IMR-90 (cell line): ENCODE measurements around the gene EFHD1. TPM values are rescaled to one million over a fixed set of nuclear protein-coding genes. Genes with fewer than 3 reads are reported as not detected.

Experiments used
- ATAC-seq: fragments of 200-7000 bp; cut with Tn5 transposase; 2 replicates; pipeline ENCODE4 v1.9.1; 2020; ENCODE audit warnings: low read depth, mild to moderate bottlenecking, moderate library complexity
- BruUV-seq: library from RNA; stranded (reverse); fragments of 400-500 nt; replicated peaks from 2 replicates; lab custom pipeline; 2021; lab: Mats Ljungman, UMichigan
- CTCF ChIA-PET: fragments of 300-600 bp; formaldehyde crosslinking; extraction: SDS; loops from one replicate; lab custom pipeline; 2021; ENCODE audit warnings: antibody characterized with exemption; lab: Yijun Ruan, JAX
- POLR2A ChIA-PET: fragments of 300-600 bp; sonication (Branson Sonifier 250); formaldehyde crosslinking; loops from one replicate; lab custom pipeline; 2022; ENCODE audit warnings: antibody characterized with exemption; ENCODE audit not compliant: unreplicated experiment; lab: Charles Lee
- DNase-seq: peaks from one replicate; pipeline ENCODE4 v3.0.0; 2013
- H2AFZ ChIP-seq: replicated peaks from 2 replicates; pipeline ENCODE3; 2013; ENCODE audit warnings: low read length, mild to moderate bottlenecking; ENCODE audit not compliant: poor library complexity
- H2AK5ac ChIP-seq: 2 replicates; pipeline ENCODE4 v1.6.1; 2013; ENCODE audit warnings: low read depth, low read length, inconsistent platforms
- H2AK9ac ChIP-seq: replicated peaks from 2 replicates; pipeline ENCODE3; 2013; ENCODE audit warnings: mild to moderate bottlenecking, low read depth, low read length, moderate library complexity; ENCODE audit not compliant: poor library complexity
- H2BK120ac ChIP-seq: 2 replicates; pipeline ENCODE4 v1.6.1; 2013; ENCODE audit warnings: low read depth, low read length, inconsistent platforms
- H2BK15ac ChIP-seq: 3 replicates; pipeline ENCODE4 v1.6.1; 2013; ENCODE audit warnings: low read depth, low read length, inconsistent platforms
- H2BK20ac ChIP-seq: 2 replicates; pipeline ENCODE4 v1.6.1; 2013; ENCODE audit warnings: low read depth, mild to moderate bottlenecking, inconsistent platforms, low read length, moderate library complexity
- H2BK5ac ChIP-seq: 2 replicates; pipeline ENCODE4 v1.6.1; 2013; ENCODE audit warnings: mild to moderate bottlenecking, low read depth, low read length, inconsistent platforms; ENCODE audit not compliant: poor library complexity, severe bottlenecking
- H3K14ac ChIP-seq: replicated peaks from 2 replicates; pipeline ENCODE4 v1.6.1; 2013; ENCODE audit warnings: low read depth, low read length, inconsistent platforms
- H3K18ac ChIP-seq: 2 replicates; pipeline ENCODE4 v1.6.1; 2013; ENCODE audit warnings: low read depth, low read length, control low read depth
- H3K23ac ChIP-seq: 2 replicates; pipeline ENCODE4 v1.6.1; 2013; ENCODE audit warnings: low read depth, low read length, inconsistent platforms
- H3K27ac ChIP-seq: 2 replicates; pipeline ENCODE4 v1.5.1; 2013; ENCODE audit warnings: mild to moderate bottlenecking, control low read depth, low read length; ENCODE audit not compliant: insufficient read depth
- H3K27me3 ChIP-seq: 2 replicates; pipeline ENCODE4 v1.6.1; 2013; ENCODE audit warnings: low read length; ENCODE audit not compliant: control insufficient read depth, insufficient read depth
- H3K36me3 ChIP-seq: 2 replicates; pipeline ENCODE4 v1.6.1; 2013; ENCODE audit warnings: low read length, mixed read lengths; ENCODE audit not compliant: control insufficient read depth, insufficient read depth
- H3K4ac ChIP-seq: 2 replicates; pipeline ENCODE4 v1.6.1; 2013; ENCODE audit warnings: low read depth, low read length, inconsistent platforms
- H3K4me1 ChIP-seq: 2 replicates; pipeline ENCODE4 v1.6.1; 2013; ENCODE audit warnings: low read length, mixed read lengths; ENCODE audit not compliant: control insufficient read depth, insufficient read depth
- H3K4me2 ChIP-seq: 2 replicates; pipeline ENCODE4 v1.6.1; 2013; ENCODE audit warnings: low read depth, mild to moderate bottlenecking, control low read depth, low read length, moderate library complexity
- H3K4me3 ChIP-seq: 2 replicates; pipeline ENCODE4 v1.5.1; 2013; ENCODE audit warnings: low read depth, mild to moderate bottlenecking, control low read depth, low read length, moderate library complexity; ENCODE audit not compliant: insufficient read depth
- H3K56ac ChIP-seq: 2 replicates; pipeline ENCODE4 v1.6.1; 2013; ENCODE audit warnings: low read length, inconsistent platforms; ENCODE audit not compliant: insufficient read depth; ENCODE audit errors: extremely low read depth
- H3K79me1 ChIP-seq, 2 experiments: 2 replicates each; pipeline ENCODE4 v1.6.1; 2013; ENCODE audit warnings: low read length in 2 of 2, inconsistent platforms in 1 of 2, low read depth in 1 of 2
- H3K9ac ChIP-seq: 2 replicates; pipeline ENCODE4 v1.6.1; 2013; ENCODE audit warnings: low read depth, low read length, control low read depth
- H3K9me1 ChIP-seq: 2 replicates; pipeline ENCODE4 v1.6.1; 2013; ENCODE audit warnings: low read length, inconsistent platforms; ENCODE audit not compliant: insufficient read depth
- H3K9me3 ChIP-seq: 2 replicates; pipeline ENCODE4 v1.6.1; 2013; ENCODE audit warnings: low read length; ENCODE audit not compliant: control insufficient read depth, insufficient read depth
- H4K20me1 ChIP-seq: 2 replicates; pipeline ENCODE4 v1.6.1; 2013; ENCODE audit warnings: low read length, inconsistent platforms; ENCODE audit not compliant: insufficient read depth
- H4K5ac ChIP-seq: 2 replicates; pipeline ENCODE4 v1.6.1; 2013; ENCODE audit warnings: mild to moderate bottlenecking, low read depth, low read length, control low read depth
- H4K8ac ChIP-seq, 2 experiments: 2 replicates each; pipeline ENCODE4 v1.6.1; 2013; ENCODE audit warnings: low read depth in 2 of 2, low read length in 2 of 2, control low read depth in 1 of 2, inconsistent platforms in 1 of 2
- H4K91ac ChIP-seq: 2 replicates; pipeline ENCODE4 v1.6.1; 2013; ENCODE audit warnings: low read depth, low read length, inconsistent platforms; ENCODE audit not compliant: insufficient read depth
- NFE2L2 ChIP-seq: fragments of 150-350 bp; IDR thresholded peaks from 2 replicates; pipeline ENCODE4 v1.6.1; 2016; ENCODE audit warnings: low read depth, mild to moderate bottlenecking, low read length
- SMC3 ChIP-seq: fragments of 150-350 bp; IDR thresholded peaks from 2 replicates; pipeline ENCODE4 v1.6.1; 2016; ENCODE audit warnings: low read depth, mild to moderate bottlenecking, antibody characterized with exemption, low read length, moderate library complexity
- WGBS, 2 experiments: methylation state at CpG; one replicate each; pipeline versions ENCODE4 v1.1.5 to v1.1.7; 2013; ENCODE audit warnings: missing lambda C conversion rate in 2 of 2; ENCODE audit not compliant: insufficient read length in 1 of 2; ENCODE audit errors: extremely low coverage in 2 of 2; 5-methylcytosine and 5-hydroxymethylcytosine counted together
- dilution Hi-C: fragments of 300-500 bp; cut with HindIII; formaldehyde crosslinking; loops from one replicate; pipeline ENCODE4 v1.14.3; 2018; ENCODE audit warnings: low sequenced_read_pairs; ENCODE audit not compliant: unreplicated experiment
- in situ Hi-C: fragments of 300-500 bp; cut with MboI; formaldehyde crosslinking; loops from 3 replicates; pipeline ENCODE4 v1.14.3; 2019; ENCODE audit warnings: low sequenced_read_pairs, inconsistent platforms, mixed read lengths
- intact Hi-C: fragments of 100-400 bp; cut with micrococcal nuclease; formaldehyde crosslinking; loops from 2 replicates; pipeline ENCODE4 v1.10.0; 2022
- polyA plus RNA-seq, 3 experiments: library from polyadenylated mRNA; depleted of rRNA; stranded (reverse); fragments of >200 nt; gene quantifications; 2 replicates each; pipeline ENCODE4 v1.2.3, GENCODE V29; 2012; ENCODE audit warnings: low replicate concordance in 1 of 3
- total RNA-seq: library from RNA; depleted of rRNA; stranded (reverse); fragments of >200 nt; gene quantifications from 2 replicates; pipeline ENCODE4 v1.2.3, GENCODE V29; 2012
- TF ChIP-seq, protein P1 (sequence below): fragments of 150-350 bp; IDR thresholded peaks from 2 replicates; pipeline ENCODE4 v1.6.1; 2016; ENCODE audit warnings: low read depth, mild to moderate bottlenecking, low read length, moderate library complexity, borderline replicate concordance

EFHD1 gene
- total and polyA plus RNA-seq, 2 of the 4 experiments (the other 2 are of a cell fraction) = 0.27 TPM; not detected in 1

DNA sequence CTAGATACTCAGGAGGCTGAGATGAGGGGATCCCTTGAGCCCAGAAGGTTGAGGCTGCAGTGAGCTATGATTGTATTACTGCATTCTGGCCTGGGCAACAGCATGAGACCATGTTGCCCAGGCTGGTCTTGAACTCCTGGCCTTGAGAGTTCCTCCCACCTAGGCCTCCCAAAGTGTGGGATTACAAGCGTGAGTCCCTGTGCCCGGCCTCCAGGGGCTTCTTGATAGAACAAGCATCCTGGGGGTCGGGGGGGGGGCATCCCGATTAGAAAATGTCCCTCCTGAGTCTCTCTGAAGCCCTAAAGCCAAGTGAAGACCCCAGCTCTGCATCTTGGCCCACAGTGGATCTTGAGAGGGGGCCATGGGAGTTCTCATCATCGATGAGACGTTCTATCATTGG is 22.3 kb upstream of the EFHD1 start:
- no peak overlapping the region for H3K56ac ChIP-seq
- H2AK9ac ChIP-seq = no peak overlapping the region
- H2BK20ac ChIP-seq = no peak overlapping the region
- dilution Hi-C loops = no loop called here
- WGBS, 2 experiments = 92% methylated on average over 2 of the region's 6 CpGs; no CpG with 5 or more reads in 1 of the 2 experiments
- BruUV-seq = no TSS peak
- H2BK5ac ChIP-seq = no peak overlapping the region
- H3K4me1 ChIP-seq = peaks cover 3% of the 10 kb centered on the region; the same call in 1 of the 2 replicates
- H3K27ac ChIP-seq = no peak overlapping the region
- no peak overlapping the region for H2BK120ac ChIP-seq
- H3K4me2 ChIP-seq = no peak overlapping the region
- no peak overlapping the region for H3K4ac ChIP-seq
- H3K14ac ChIP-seq = no peak overlapping the region
- H4K20me1 ChIP-seq = no peaks in the 10 kb centered on the region
- no peak overlapping the region for H2BK15ac ChIP-seq
- no peaks in the 10 kb centered on the region for H3K27me3 ChIP-seq
- intact Hi-C loops = no loop called here
- in situ Hi-C loops = no loop called here
- no peak overlapping the region for H3K4me3 ChIP-seq
- no peak overlapping the region for H4K91ac ChIP-seq
- no peak for DNase-seq
- no peak overlapping the region for H3K23ac ChIP-seq
- no peak overlapping the region for H4K8ac ChIP-seq
- no peaks in the 10 kb centered on the region for H3K79me1 ChIP-seq
- TF ChIP-seq SMC3 = no peak
- no peak for TF ChIP-seq NFE2L2
- TF ChIP-seq, protein P1, sequence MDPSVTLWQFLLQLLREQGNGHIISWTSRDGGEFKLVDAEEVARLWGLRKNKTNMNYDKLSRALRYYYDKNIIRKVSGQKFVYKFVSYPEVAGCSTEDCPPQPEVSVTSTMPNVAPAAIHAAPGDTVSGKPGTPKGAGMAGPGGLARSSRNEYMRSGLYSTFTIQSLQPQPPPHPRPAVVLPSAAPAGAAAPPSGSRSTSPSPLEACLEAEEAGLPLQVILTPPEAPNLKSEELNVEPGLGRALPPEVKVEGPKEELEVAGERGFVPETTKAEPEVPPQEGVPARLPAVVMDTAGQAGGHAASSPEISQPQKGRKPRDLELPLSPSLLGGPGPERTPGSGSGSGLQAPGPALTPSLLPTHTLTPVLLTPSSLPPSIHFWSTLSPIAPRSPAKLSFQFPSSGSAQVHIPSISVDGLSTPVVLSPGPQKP = no peak
- H3K9me1 ChIP-seq = peaks cover 4% of the 10 kb centered on the region; the same call in 1 of the 2 replicates
- H3K36me3 ChIP-seq = no peaks in the 10 kb centered on the region
- H3K18ac ChIP-seq = no peak overlapping the region
- no peak overlapping the region for H2AFZ ChIP-seq
- no peak for ATAC-seq
- H3K9me3 ChIP-seq = no peaks in the 10 kb centered on the region
- H2AK5ac ChIP-seq = no peak overlapping the region
- CTCF ChIA-PET = interaction anchor here (0.7 to 0.9 kb wide), 2 partner anchors 12 to 13 kb away, joined by 3 to 5 read pairs; no protein-coding TSS in a partner anchor
- POLR2A ChIA-PET = no interaction called here
- H4K5ac ChIP-seq = no peak overlapping the region
- H3K9ac ChIP-seq = no peak overlapping the region
